Measurements from ENCODE around the gene MAB21L4.

Gene MAB21L4

GRCh38 chr2:240876475-240877251, 19.3 kb downstream of the MAB21L4 start:
- DNase-seq: no peak

DNA sequence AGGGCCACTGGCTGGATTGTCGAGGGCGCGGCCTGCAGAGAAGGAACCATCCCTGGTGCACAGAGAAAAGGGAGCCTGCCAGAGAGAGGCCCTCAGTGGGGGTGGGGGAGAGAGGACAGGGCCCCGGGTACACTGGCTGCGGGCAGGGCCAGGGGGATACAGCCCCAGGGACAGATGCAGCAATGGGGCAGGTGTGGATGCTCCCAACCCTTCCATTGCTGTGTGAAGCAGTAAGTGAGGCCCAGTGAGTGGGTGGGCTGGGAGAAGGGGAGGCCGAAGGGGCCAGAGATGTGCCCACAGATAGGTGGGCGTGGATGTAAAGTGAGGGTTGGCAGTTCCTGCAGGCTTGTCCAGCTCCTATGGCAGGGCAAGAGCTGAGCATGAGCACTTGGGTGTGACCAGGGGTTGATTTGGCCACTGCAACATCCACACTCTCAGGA, 19.9 kb downstream of the MAB21L4 start:
- DNase-seq: no peak

GRCh38 chr2:240875228-240876034, 20.5 kb downstream of the MAB21L4 start:
- no peak for DNase-seq

- DNase-seq: no peak
Measured at GRCh38 chr2:240874715-240875227, 21.2 kb downstream of the MAB21L4 start.

GRCh38 chr2:240873805-240874714, 21.9 kb downstream of the MAB21L4 start:
- no peak for DNase-seq

- DNase-seq: no peak
Measured at GRCh38 chr2:240873098-240873788, 22.7 kb downstream of the MAB21L4 start.

DNA sequence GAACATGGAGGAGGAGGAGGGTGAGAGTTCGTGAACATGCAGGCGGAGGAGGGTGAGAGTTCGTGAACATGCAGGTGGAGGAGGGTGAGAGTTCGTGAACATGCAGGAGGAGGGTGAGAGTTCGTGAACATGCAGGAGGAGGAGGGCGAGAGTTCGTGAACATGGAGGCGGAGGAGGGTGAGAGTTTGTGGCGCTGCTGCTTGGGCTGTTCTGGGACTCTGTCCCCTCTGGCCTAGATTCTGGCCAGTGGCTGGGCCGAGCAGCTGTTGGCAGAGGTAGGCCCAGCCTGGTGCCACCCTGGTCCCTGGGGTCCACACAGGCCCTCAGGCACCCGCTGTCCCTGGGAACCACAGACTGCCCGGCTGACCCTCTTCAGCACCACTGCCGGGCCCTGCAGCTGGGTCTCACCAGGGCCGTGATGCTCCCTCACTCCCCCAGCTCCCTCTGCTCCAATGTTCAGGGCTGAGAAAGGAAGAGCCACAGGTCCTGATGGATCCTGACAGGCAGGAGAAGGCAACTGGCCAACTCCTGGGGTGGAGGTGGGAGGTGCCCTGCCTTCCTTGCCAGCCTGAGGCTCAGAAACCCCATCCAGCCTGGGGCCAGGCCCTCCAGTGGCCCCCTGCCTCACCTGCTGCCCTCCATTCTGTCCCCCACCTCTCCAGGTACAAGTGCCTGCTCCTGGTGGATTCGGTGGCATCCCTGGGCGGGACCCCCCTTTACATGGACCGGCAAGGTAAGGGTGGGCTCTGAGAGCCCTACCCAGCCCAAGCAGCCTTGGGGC, 23.4 kb downstream of the MAB21L4 start:
- no peak for DNase-seq

DNA sequence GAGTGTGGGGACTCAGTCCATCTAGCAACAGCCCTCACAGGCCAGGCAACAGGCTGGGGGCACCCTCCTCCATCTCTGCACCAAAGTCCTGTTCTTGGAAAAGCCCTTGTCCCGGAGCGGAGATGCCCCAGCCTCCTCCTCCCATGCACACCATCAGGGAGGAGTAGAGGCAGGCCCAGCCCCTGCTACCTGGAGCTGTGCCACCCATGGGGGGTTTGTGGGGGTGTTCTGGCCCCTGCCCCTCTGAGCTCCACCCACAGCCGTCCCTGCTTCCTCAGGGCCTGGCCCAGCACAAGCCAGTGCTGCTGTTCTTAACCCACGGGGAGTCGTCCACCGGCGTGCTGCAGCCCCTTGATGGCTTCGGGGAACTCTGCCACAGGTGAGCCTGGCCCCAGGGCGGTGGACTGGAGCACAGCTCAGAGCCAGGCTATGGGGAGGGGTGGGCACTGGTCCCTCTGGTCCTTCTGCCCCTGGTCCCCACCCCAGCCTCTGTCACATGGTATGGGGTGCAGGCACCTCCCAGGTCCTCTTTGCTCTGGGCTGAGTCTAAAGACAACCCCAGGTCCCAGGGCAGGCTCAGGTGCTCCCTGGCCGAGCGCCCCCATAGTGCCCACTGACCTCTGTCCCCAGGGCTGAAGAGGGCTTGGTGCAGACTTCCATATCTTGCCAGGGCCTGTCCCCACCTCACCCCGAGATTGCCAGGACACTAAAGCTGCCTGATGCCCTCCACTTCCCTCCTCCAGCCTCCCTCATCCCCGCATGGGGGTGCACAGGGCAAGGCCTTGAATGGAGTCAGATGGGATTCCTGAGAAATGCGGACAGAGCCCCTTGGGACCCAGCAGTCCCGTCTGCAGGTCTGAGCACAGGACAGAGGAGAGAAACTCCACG, 24.6 kb downstream of the MAB21L4 start:
- DNase-seq: no peak

- no peak for DNase-seq
Measured at GRCh38 chr2:240869956-240870875, 25.7 kb downstream of the MAB21L4 start.

DNA sequence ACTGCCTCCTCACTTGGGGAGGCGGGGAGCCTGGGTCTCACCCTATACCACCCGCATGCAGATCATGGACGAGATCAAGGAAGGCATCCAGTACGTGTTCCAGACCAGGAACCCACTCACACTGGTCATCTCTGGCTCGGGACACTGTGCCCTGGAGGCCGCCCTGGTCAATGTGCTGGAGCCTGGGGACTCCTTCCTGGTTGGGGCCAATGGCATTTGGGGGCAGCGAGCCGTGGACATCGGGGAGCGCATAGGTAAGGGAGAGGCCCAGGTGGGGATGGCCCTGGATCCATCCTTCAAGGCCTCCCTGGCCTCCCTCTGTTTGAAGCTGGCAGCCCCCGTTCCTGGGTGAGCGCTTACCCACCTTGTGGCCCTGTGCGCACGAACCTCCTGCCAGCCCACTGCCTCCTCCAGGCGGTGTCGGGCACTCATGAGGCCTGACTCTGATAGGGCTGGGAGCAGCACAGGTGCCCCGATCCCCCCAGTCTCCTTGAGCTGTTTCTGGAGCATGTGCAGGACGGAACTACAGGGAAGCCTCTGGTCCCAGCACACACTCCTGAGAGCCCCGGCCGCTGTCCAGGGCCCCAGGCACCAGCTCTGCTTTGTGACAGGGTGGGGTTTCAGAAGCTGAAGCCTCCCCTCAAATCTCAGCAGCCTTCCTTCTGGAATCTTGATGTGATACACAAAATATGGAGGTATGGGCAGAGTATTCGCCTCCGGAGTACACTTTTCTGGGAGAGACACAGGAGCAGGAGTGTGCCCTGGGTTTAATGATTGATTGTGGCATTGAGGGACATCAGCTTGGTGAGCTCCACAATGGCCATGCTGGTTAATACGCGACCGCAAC, 26.6 kb downstream of the MAB21L4 start:
- DNase-seq: no peak

DNA sequence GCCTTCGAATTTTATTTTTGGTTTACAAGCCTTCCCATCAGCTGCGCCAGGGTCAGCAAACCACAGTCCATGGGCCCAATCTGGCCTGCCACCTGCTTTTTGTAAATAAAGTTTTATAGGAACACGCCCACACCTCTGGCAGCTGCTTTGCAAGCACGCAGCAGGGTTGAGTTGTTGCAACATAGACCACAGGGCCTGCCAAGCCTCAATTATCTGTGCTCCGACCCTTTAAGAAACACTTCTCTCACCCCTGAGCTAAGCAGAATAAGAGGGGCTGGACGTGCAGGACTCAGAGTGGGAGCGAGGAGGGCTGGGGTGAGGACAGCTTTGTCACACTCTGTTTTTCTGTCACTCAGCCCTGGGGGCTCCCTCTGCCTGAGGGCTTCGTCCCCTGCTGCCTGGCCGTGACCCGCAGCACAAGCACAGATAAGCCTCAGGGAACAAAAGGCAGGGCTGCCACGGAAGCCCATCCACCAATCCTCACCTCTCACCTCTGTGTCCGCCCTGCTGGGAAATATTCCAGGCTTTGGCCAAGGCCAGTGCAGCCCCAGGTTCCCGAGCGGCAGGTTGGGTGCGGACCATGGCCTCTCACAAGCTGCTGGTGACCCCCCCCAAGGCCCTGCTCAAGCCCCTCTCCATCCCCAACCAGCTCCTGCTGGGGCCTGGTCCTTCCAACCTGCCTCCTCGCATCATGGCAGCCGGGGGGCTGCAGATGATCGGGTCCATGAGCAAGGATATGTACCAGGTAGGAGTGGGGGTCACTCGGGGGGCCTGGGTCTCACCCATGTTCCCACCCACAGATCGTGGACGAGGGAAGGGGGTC, 27.5 kb downstream of the MAB21L4 start, which contains the start of gene AGXT:
TSS of gene AGXT (plus strand) at position 539 of the 823 bp plus-strand sequence. CDS start at position 581, 42 bp downstream.
- DNase-seq: no peak

- DNase-seq: no peak
Measured at GRCh38 chr2:240865391-240865790, 30.6 kb downstream of the MAB21L4 start.

GRCh38 chr2:240864475-240864874, 31.5 kb downstream of the MAB21L4 start:
- no peak for DNase-seq

DNA sequence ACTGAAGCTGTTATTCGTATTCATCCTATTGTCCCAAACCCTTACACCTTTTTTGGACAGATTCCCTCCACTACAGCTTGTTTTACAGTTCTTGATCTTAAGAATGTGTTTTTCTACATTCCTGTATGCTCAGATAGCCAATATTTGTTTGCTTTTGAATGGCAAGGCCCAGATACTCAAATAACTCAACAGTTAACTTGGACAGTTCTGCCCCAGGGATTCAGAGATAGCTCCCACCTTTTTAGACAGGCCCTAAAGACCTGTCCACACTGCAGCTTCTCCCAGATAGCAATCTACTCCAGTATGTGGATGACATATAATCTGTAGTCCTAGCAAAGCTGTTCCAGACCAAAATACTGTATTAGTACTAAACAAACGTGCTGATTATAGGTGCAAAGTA, 34.4 kb downstream of the MAB21L4 start:
- DNase-seq: no peak

GRCh38 chr2:240858871-240859270, 37.1 kb downstream of the MAB21L4 start:
- DNase-seq: no peak

GRCh38 chr2:240858321-240858720, 37.6 kb downstream of the MAB21L4 start:
- no peak for DNase-seq
